ENCODE results near the gene C16orf74.

- TF ChIP-seq ZNF414 (CRISPR knock-in tag; IDR thresholded peaks at IDR 0.05): no peak
- no peak for TF ChIP-seq FOSL2 (CRISPR knock-in tag; IDR thresholded peaks at IDR 0.05)
- TF ChIP-seq ELF4 (CRISPR knock-in tag; IDR thresholded peaks at IDR 0.05; ENCODE audit: borderline replicate concordance): no peak
- no peak for TF ChIP-seq CTCF (CRISPR knock-in tag; IDR thresholded peaks at IDR 0.05)
- TF ChIP-seq ZBTB49 (CRISPR knock-in tag; IDR thresholded peaks at IDR 0.05; ENCODE audit: borderline replicate concordance): no peak
Observed at GRCh38 chr16:85710732-85711131, 40.2 kb downstream of the C16orf74 start.
